Measurements from ENCODE around the gene DNALI1. TPM values are rescaled to one million over a fixed set of nuclear protein-coding genes. Genes with fewer than 3 reads are reported as not detected.

The DNALI1 gene
- total and polyA plus RNA-seq, 2 donors (not counting 3 experiments of a cell fraction or from before 2014, with no cell fraction given): 5.2 to 8.1 TPM

- Histone ChIP-seq H3K36me3 (ENCODE audit: control insufficient read depth in 2 of 2, extremely low read depth in 1 of 2, insufficient read depth in 2 of 2, low read length in 2 of 2) (no peaks in the 10 kb centered on the region), H4K20me1 (replicated peaks; ENCODE audit: control insufficient read depth, extremely low read depth, insufficient read depth, low read length) (no peaks in the 10 kb centered on the region), H2AFZ (ENCODE audit: low read depth, low read length) (no peak overlapping the region), H3K9ac (replicated peaks; ENCODE audit: extremely low read depth, insufficient read depth, low read length) (no peak overlapping the region), H3K4me2 (ENCODE audit: insufficient read depth, low read length) (no peak overlapping the region), H3K4me3 (replicated peaks in 1 of 3; ENCODE audit: insufficient read depth in 1 of 3, low read depth in 1 of 3, low read length in 3 of 3) (no peak overlapping the region), H3K9me1 (replicated peaks; ENCODE audit: control insufficient read depth, extremely low read depth, insufficient read depth, low read length) (no peaks in the 10 kb centered on the region), H3K27me3 (ENCODE audit: control insufficient read depth in 2 of 2, insufficient read depth in 2 of 2, low read length in 2 of 2) (peaks cover 20 to 37% of the 10 kb centered on the region in 2 experiments), H3K27ac (ENCODE audit: insufficient read depth, low read depth, low read length) (no peak overlapping the region), H3K9me3 (replicated peaks; ENCODE audit: control insufficient read depth, insufficient read depth, low read length) (no peaks in the 10 kb centered on the region), H3K4me1 (ENCODE audit: control insufficient read depth, extremely low read depth, insufficient read depth, low read length) (no peaks in the 10 kb centered on the region), H3K79me2 (ENCODE audit: control insufficient read depth, insufficient read depth, low read length) (no peaks in the 10 kb centered on the region)
- DNase-seq (ENCODE audit: low read depth, low spot score) (no peak), FAIRE-seq (no peak)
- POLR2A ChIA-PET: no interaction called here
- dilution Hi-C loops (cut with MboI; ENCODE audit: extremely low pct_ligation_motif_present, low sequenced_read_pairs): no loop called here
- TF ChIP-seq POLR2A (IDR thresholded peaks at IDR 0.05; ENCODE audit: low read depth, low read length) (no peak), POLR2AphosphoS5 (IDR thresholded peaks at IDR 0.05; ENCODE audit: insufficient read depth, low read depth, low read length) (no peak), FOS (IDR thresholded peaks at IDR 0.05; ENCODE audit: borderline replicate concordance, insufficient read depth, low read length) (no peak), EZH2 (IDR thresholded peaks at IDR 0.05; ENCODE audit: borderline replicate concordance, low read depth, low read length, severe bottlenecking) (no peak), GATA2 (IDR thresholded peaks at IDR 0.05; ENCODE audit: insufficient read depth, insufficient read length, low read depth, low read length) (no peak), CTCF (IDR thresholded peaks at IDR 0.05; ENCODE audit: extremely low read depth in 1 of 2, insufficient read depth in 1 of 2, low read depth in 1 of 2, low read length in 2 of 2) (no peak), MYC (IDR thresholded peaks at IDR 0.05; ENCODE audit: low read depth, low read length) (no peak), JUN (IDR thresholded peaks at IDR 0.05; ENCODE audit: borderline replicate concordance, insufficient read depth, insufficient read length, low read depth) (no peak), MAX (IDR thresholded peaks at IDR 0.05; ENCODE audit: insufficient read depth, insufficient read length) (no peak)
- intact Hi-C loops (cut with micrococcal nuclease): no loop called here
- BruUV-seq (replicated peaks): no TSS peak
- CTCF ChIA-PET: no interaction called here
Measured at GRCh38 chr1:37605806-37606474, 49.2 kb downstream of the DNALI1 start.
